ENCODE data around the gene COL4A2.

COL4A2 gene

GRCh38 chr13:110422913-110423688 is 116.0 kb downstream of the COL4A2 start:
- no peak for DNase-seq

- DNase-seq, result no peak
Observed at GRCh38 chr13:110423689-110424302, 116.7 kb downstream of the COL4A2 start.

GRCh38 chr13:110424569-110425443 is 117.7 kb downstream of the COL4A2 start:
- DNase-seq, result no peak

- no peak for DNase-seq
Observed at GRCh38 chr13:110425444-110425780, 118.3 kb downstream of the COL4A2 start.

- no peak for DNase-seq
Observed at GRCh38 chr13:110426735-110427134, 119.7 kb downstream of the COL4A2 start.

GRCh38 chr13:110428313-110428712 is 121.2 kb downstream of the COL4A2 start:
- no peak for DNase-seq

GRCh38 chr13:110430391-110431336 is 123.6 kb downstream of the COL4A2 start:
- no peak for DNase-seq

- DNase-seq, result no peak
Observed at GRCh38 chr13:110431425-110432294, 124.6 kb downstream of the COL4A2 start.

GRCh38 chr13:110432522-110432921 is 125.4 kb downstream of the COL4A2 start:
- DNase-seq, result no peak

GRCh38 chr13:110433014-110433413 is 125.9 kb downstream of the COL4A2 start:
- DNase-seq, result no peak

- no peak for DNase-seq
Observed at GRCh38 chr13:110434629-110435028, 127.5 kb downstream of the COL4A2 start.

- no peak for DNase-seq
Observed at GRCh38 chr13:110435331-110435730, 128.2 kb downstream of the COL4A2 start.

GRCh38 chr13:110436276-110436675 is 129.2 kb downstream of the COL4A2 start:
- no peak for DNase-seq

- DNase-seq, result no peak
Observed at GRCh38 chr13:110436786-110437370, 129.8 kb downstream of the COL4A2 start.

- no peak for DNase-seq
Observed at GRCh38 chr13:110438211-110438610, 131.1 kb downstream of the COL4A2 start.

GRCh38 chr13:110438776-110439175 is 131.7 kb downstream of the COL4A2 start:
- no peak for DNase-seq

- DNase-seq, result no peak
Observed at GRCh38 chr13:110440946-110441731, 134.1 kb downstream of the COL4A2 start.

GRCh38 chr13:110442930-110443621 is 136.0 kb downstream of the COL4A2 start:
- DNase-seq, result no peak

- DNase-seq, result no peak
Observed at GRCh38 chr13:110443622-110444225, 136.6 kb downstream of the COL4A2 start.

Measured in activated CD4-positive, alpha-beta T cell treated with anti-CD3 and anti-CD28 coated beads, Interleukin-2, amount 50 U/mL, for 48 hours (primary cell).